ENCODE measurements around the gene GRIA2. TPM values are rescaled to one million over a fixed set of nuclear protein-coding genes. Genes with fewer than 3 reads are reported as not detected.
A peak's percentile ranks its signal among the peaks of the same experiment; 100 is the strongest.

GRIA2 gene
- total RNA-seq, 1 donor from 2014 or later: 0.07 TPM

- H3K4me1 ChIP-seq: no peaks in the 10 kb centered on the region
- no peak overlapping the region for H3K4me3 ChIP-seq
- no peak overlapping the region for H3K9ac ChIP-seq
- no peak overlapping the region for H3K4me2 ChIP-seq
- no peaks in the 10 kb centered on the region for H3K79me2 ChIP-seq (ENCODE audit: low read depth)
- H4K20me1 ChIP-seq (ENCODE audit: low read depth): no peaks in the 10 kb centered on the region
- no peak overlapping the region for H3K27ac Mint-ChIP-seq
- TF ChIP-seq CTCF (IDR thresholded peaks at IDR 0.05) (no peak), EZH2 (IDR thresholded peaks at IDR 0.05) (no peak), EZH2phosphoT487 (IDR thresholded peaks at IDR 0.05) (no peak)
- no peaks in the 10 kb centered on the region for H3K36me3 Mint-ChIP-seq
- no peak overlapping the region for H3K27ac ChIP-seq
- H3K4me3 Mint-ChIP-seq: no peak overlapping the region
- no peaks in the 10 kb centered on the region for H3F3A ChIP-seq (ENCODE audit: low read depth)
- no peaks in the 10 kb centered on the region for H3K27me3 ChIP-seq
- H3K9me3 Mint-ChIP-seq: no peaks in the 10 kb centered on the region
- no peak overlapping the region for H2AFZ ChIP-seq (replicated peaks)
- DNase-seq (ENCODE audit: low spot score): no peak
- H3K27me3 Mint-ChIP-seq (ENCODE audit: insufficient read depth, low read depth): no peaks in the 10 kb centered on the region
- no peaks in the 10 kb centered on the region for H3K36me3 ChIP-seq
- no peaks in the 10 kb centered on the region for H3K4me1 Mint-ChIP-seq
- no peaks in the 10 kb centered on the region for H3K9me3 ChIP-seq (ENCODE audit: low read depth)
These were observed 80.2 kb downstream of the GRIA2 start for GRCh38 chr4:157300701-157301100.

- H3K27ac ChIP-seq: no peak overlapping the region
- Mint-ChIP-seq H3K27me3 (ENCODE audit: insufficient read depth, low read depth) (no peaks in the 10 kb centered on the region), H3K9me3 (no peaks in the 10 kb centered on the region), H3K4me3 (no peak overlapping the region), H3K4me1 (no peaks in the 10 kb centered on the region), H3K27ac (no peak overlapping the region), H3K36me3 (no peaks in the 10 kb centered on the region)
- no peak for DNase-seq (ENCODE audit: low spot score)
- H3K79me2 ChIP-seq (ENCODE audit: low read depth): no peaks in the 10 kb centered on the region
- H3F3A ChIP-seq (ENCODE audit: low read depth): no peaks in the 10 kb centered on the region
- H3K36me3 ChIP-seq: no peaks in the 10 kb centered on the region
- H3K4me1 ChIP-seq: no peaks in the 10 kb centered on the region
- TF ChIP-seq EZH2phosphoT487 (IDR thresholded peaks at IDR 0.05) (no peak), EZH2 (IDR thresholded peaks at IDR 0.05) (no peak), CTCF (IDR thresholded peaks at IDR 0.05) (no peak)
- no peaks in the 10 kb centered on the region for H3K27me3 ChIP-seq
- no peak overlapping the region for H2AFZ ChIP-seq (replicated peaks)
- no peak overlapping the region for H3K4me2 ChIP-seq
- no peak overlapping the region for H3K9ac ChIP-seq
- no peaks in the 10 kb centered on the region for H4K20me1 ChIP-seq (ENCODE audit: low read depth)
- H3K4me3 ChIP-seq: no peak overlapping the region
- no peaks in the 10 kb centered on the region for H3K9me3 ChIP-seq (ENCODE audit: low read depth)
These were observed 83.0 kb downstream of the GRIA2 start for GRCh38 chr4:157303471-157303960.

DNA sequence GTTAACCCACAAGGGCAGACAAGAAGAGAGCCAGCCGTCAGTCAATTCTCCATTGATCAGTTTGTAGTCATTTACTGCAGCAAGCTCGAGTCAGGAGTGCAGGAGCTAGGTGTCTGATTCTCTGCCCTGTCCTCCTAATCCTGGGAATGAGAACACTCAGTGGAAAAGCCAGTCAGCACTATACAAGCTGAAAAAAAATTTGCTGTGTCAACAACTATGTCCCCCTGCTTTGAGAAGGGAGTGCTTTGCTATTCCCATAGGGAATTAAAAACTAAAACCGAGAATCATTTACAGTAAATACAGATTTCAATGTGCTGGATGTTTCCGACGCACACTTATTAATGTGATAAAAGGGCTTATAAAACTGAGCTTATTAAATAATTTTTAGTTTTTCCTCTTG is 84.2 kb downstream of the GRIA2 start:
- no peaks in the 10 kb centered on the region for H3K4me1 Mint-ChIP-seq
- H3K9me3 Mint-ChIP-seq: no peaks in the 10 kb centered on the region
- Histone ChIP-seq H3K36me3 (no peaks in the 10 kb centered on the region), H3K4me3 (no peak overlapping the region), H3K4me1 (no peaks in the 10 kb centered on the region), H3K9me3 (ENCODE audit: low read depth) (no peaks in the 10 kb centered on the region), H3K27me3 (no peaks in the 10 kb centered on the region), H4K20me1 (ENCODE audit: low read depth) (no peaks in the 10 kb centered on the region), H2AFZ (replicated peaks) (no peak overlapping the region), H3F3A (ENCODE audit: low read depth) (no peaks in the 10 kb centered on the region), H3K4me2 (no peak overlapping the region), H3K79me2 (ENCODE audit: low read depth) (no peaks in the 10 kb centered on the region), H3K27ac (no peak overlapping the region), H3K9ac (no peak overlapping the region)
- H3K4me3 Mint-ChIP-seq: no peak overlapping the region
- H3K27me3 Mint-ChIP-seq (ENCODE audit: insufficient read depth, low read depth): no peaks in the 10 kb centered on the region
- H3K27ac Mint-ChIP-seq: no peak overlapping the region
- peak; percentile 6 for DNase-seq (ENCODE audit: low spot score)
- no peaks in the 10 kb centered on the region for H3K36me3 Mint-ChIP-seq
- TF ChIP-seq CTCF (IDR thresholded peaks at IDR 0.05) (no peak), EZH2phosphoT487 (IDR thresholded peaks at IDR 0.05) (no peak), EZH2 (IDR thresholded peaks at IDR 0.05) (no peak)
